HepG2 (cell line): ENCODE data around the gene RXYLT1. TPM values are rescaled to one million over a fixed set of nuclear protein-coding genes. Genes with fewer than 3 reads are reported as not detected.

ENCODE experiments used
- AGO1 ChIP-seq: fragments of 200-400 bp; formaldehyde crosslinking; IDR thresholded peaks from 2 replicates; pipeline ENCODE4 v1.6.1; 2017; ENCODE audit warnings: mild to moderate bottlenecking, low read depth, low read length, moderate library complexity; ENCODE audit not compliant: poor library complexity, severe bottlenecking
- ARID3A ChIP-seq: IDR thresholded peaks from 2 replicates; pipeline ENCODE4 v1.6.1; 2012; ENCODE audit warnings: low read depth, low read length, improper control_type of control experiment
- ARID5B ChIP-seq: IDR thresholded peaks from 2 replicates; pipeline ENCODE4 v1.4.0; 2020; ENCODE audit warnings: mild to moderate bottlenecking, missing genetic modification reagents
- CEBPG ChIP-seq: IDR thresholded peaks from 2 replicates; pipeline ENCODE4 v1.6.1; 2016
- CTCF ChIP-seq: sonication (generic); formaldehyde crosslinking; IDR thresholded peaks from 2 replicates; pipeline ENCODE4 v1.5.0; 2020; ENCODE audit warnings: mild to moderate bottlenecking, missing genetic modification reagents, moderate library complexity
- GZF1 ChIP-seq: sonication (generic); formaldehyde crosslinking; IDR thresholded peaks from 2 replicates; pipeline ENCODE4 v1.5.1; 2020; ENCODE audit warnings: mild to moderate bottlenecking, missing genetic modification reagents
- NFYC ChIP-seq: IDR thresholded peaks from 2 replicates; pipeline ENCODE4 v1.6.1; 2016; ENCODE audit warnings: missing genetic modification reagents, missing compliant biosample characterization
- STAG1 ChIP-seq: sonication (generic); formaldehyde crosslinking; IDR thresholded peaks from 2 replicates; pipeline ENCODE4 v1.4.0; 2020; ENCODE audit warnings: missing genetic modification reagents
- SUZ12 ChIP-seq: fragments of 150-350 bp; IDR thresholded peaks from 2 replicates; pipeline ENCODE4 v1.6.1; 2014; ENCODE audit warnings: low read depth, low read length
- TIGD3 ChIP-seq: sonication (generic); formaldehyde crosslinking; IDR thresholded peaks from 2 replicates; pipeline ENCODE4 v1.5.1; 2020; ENCODE audit warnings: mild to moderate bottlenecking, missing genetic modification reagents, borderline replicate concordance
- USF2 ChIP-seq, 2 experiments: sonication (generic) in 1 of 2; formaldehyde crosslinking in 1 of 2; IDR thresholded peaks; 2 replicates each; pipeline versions ENCODE4 v1.5.1 to v1.6.1; 2011 to 2020; ENCODE audit warnings: borderline replicate concordance in 1 of 2, low read depth in 1 of 2, low read length in 1 of 2, mild to moderate bottlenecking in 1 of 2, missing genetic modification reagents in 1 of 2, moderate library complexity in 1 of 2
- ZNF317 ChIP-seq: sonication (generic); formaldehyde crosslinking; IDR thresholded peaks from 2 replicates; pipeline ENCODE4 v1.5.0; 2020; ENCODE audit warnings: mild to moderate bottlenecking, missing genetic modification reagents
- ZNF780A ChIP-seq: sonication (generic); formaldehyde crosslinking; IDR thresholded peaks from 2 replicates; pipeline ENCODE4 v1.8.0; 2022; ENCODE audit warnings: mild to moderate bottlenecking, missing genetic modification reagents, moderate library complexity
- ZNF879 ChIP-seq: sonication (generic); formaldehyde crosslinking; IDR thresholded peaks from 2 replicates; pipeline ENCODE4 v1.8.1; 2023; ENCODE audit warnings: missing genetic modification reagents
- polyA plus RNA-seq, 8 experiments: library from polyadenylated mRNA; depleted of rRNA in 3 of 8; stranded (reverse) in 7 of 8; unstranded in 1 of 8; fragments of >200 nt; fragmentation: Illumina TruSeq in 4 of 8; extraction: Trizol in 4 of 8; gene quantifications; 2 replicates each; pipeline versions ENCODE4 v1.2.1 to v1.2.3, GENCODE V29; 2011 to 2016; ENCODE audit warnings: low read depth in 4 of 8, missing spikeins in 1 of 8, mixed read lengths in 1 of 8; ENCODE audit not compliant: insufficient read depth in 1 of 8
- total RNA-seq, 5 experiments: library from RNA; depleted of rRNA; stranded (reverse); fragments of >200 nt; fragmentation: Illumina TruSeq; extraction: Trizol; gene quantifications; 2 replicates each; pipeline ENCODE4 v1.2.3, GENCODE V29; 2016; ENCODE audit warnings: low read depth in 1 of 5

Gene RXYLT1
- total and polyA plus RNA-seq, 2 of the 13 experiments (the other 11 are each of a cell fraction or from before 2014, with no cell fraction given) = 8.3 to 15.5 TPM

- TF ChIP-seq STAG1 (CRISPR knock-in tag) = peak; percentile 94
- TF ChIP-seq ARID3A = 0 out of 2 replicates have a peak, but pooled peaks have one; percentile 6
- TF ChIP-seq ZNF317 (CRISPR knock-in tag) = no peak
- no peak for TF ChIP-seq SUZ12
- TF ChIP-seq CEBPG (CRISPR knock-in tag) = peak; percentile 43; the same call in 1 of the 2 replicates
- TF ChIP-seq USF2 (IDR thresholded peaks at IDR 0.05; ENCODE audit: low read depth, low read length) = no peak
- no peak for TF ChIP-seq USF2 (CRISPR knock-in tag; IDR thresholded peaks at IDR 0.05; ENCODE audit: borderline replicate concordance)
- TF ChIP-seq TIGD3 (CRISPR knock-in tag) = no peak
- 0 out of 2 replicates have a peak, but pooled peaks have one; percentile 15 for TF ChIP-seq ARID5B
- no peak for TF ChIP-seq AGO1
- no peak for TF ChIP-seq GZF1
- TF ChIP-seq CTCF (CRISPR knock-in tag) = peak; percentile 82
- TF ChIP-seq ZNF879 (CRISPR knock-in tag) = no peak
- no peak for TF ChIP-seq ZNF780A
- no peak for TF ChIP-seq NFYC (CRISPR knock-in tag)
These were observed 46.4 kb downstream of the RXYLT1 start (continued) for GRCh38 chr12:63826006-63826585.
